T-cell (primary cell): ENCODE data around the gene GRK3. TPM values are rescaled to one million over a fixed set of nuclear protein-coding genes. Genes with fewer than 3 reads are reported as not detected.
"Not testable (repeated sequence)": the region's sequence is repeated elsewhere in the genome, so short reads cannot be mapped to it uniquely, and the experiment has no call there.

Source experiments
- ATAC-seq, 4 experiments: fragments of 200-7000 bp in 3 of 4; fragments of 150-1000 bp in 1 of 4; cut with Tn5 transposase; replicated peaks in 1 of 4; 1 replicate in 3 of 4; 2 replicates in 1 of 4; pipeline ENCODE4 v1.10.0; 2021; ENCODE audit warnings: moderate library complexity in 3 of 4, mild to moderate bottlenecking in 2 of 4, moderate number of reproducible peaks in 1 of 4
- CTCF ChIA-PET, 2 donors: fragments of 300-600 bp; sonication (Branson Sonifier 250); formaldehyde crosslinking; loops; one replicate each; lab custom pipeline; 2022; ENCODE audit warnings: antibody characterized with exemption in 2 of 2; lab: Charles Lee
- POLR2A ChIA-PET, 2 donors: fragments of 300-600 bp; sonication (Branson Sonifier 250); formaldehyde crosslinking; loops; one replicate each; lab custom pipeline; 2022; ENCODE audit warnings: antibody characterized with exemption in 2 of 2; lab: Charles Lee
- DNase-seq, 35 experiments: peaks; one replicate each; pipeline versions ENCODE4 v3.0.0 to v3.0.0-alpha.2; 2013 to 2023
- H3K27ac ChIP-seq: one replicate; pipeline ENCODE4 v1.5.1; 2013; ENCODE audit warnings: low read length
- H3K27me3 ChIP-seq, 2 experiments: replicated peaks in 1 of 2; 1 replicate in 1 of 2; 2 replicates in 1 of 2; pipeline versions ENCODE4 v1.6.1 to v1.7.0; 2013; ENCODE audit warnings: low read length in 1 of 2, mixed read lengths in 1 of 2; ENCODE audit not compliant: control insufficient read depth in 2 of 2, insufficient read depth in 2 of 2; ENCODE audit errors: extremely low read depth in 1 of 2
- H3K36me3 ChIP-seq, 2 donors: 1 replicate in 1 of 2; 2 replicates in 1 of 2; pipeline versions ENCODE4 v1.6.1 to v1.7.0; 2013; ENCODE audit warnings: low read length in 1 of 2; ENCODE audit not compliant: control insufficient read depth in 2 of 2, insufficient read depth in 1 of 2; ENCODE audit errors: extremely low read depth in 1 of 2
- H3K4me1 ChIP-seq, 2 experiments: 1 replicate in 1 of 2; 2 replicates in 1 of 2; pipeline versions ENCODE4 v1.6.1 to v1.7.0; 2013; ENCODE audit warnings: low read length in 2 of 2, mixed read lengths in 1 of 2; ENCODE audit not compliant: insufficient read depth in 2 of 2, control insufficient read depth in 1 of 2; ENCODE audit errors: extremely low read depth in 1 of 2
- H3K4me3 ChIP-seq, 2 donors: 1 replicate in 1 of 2; 2 replicates in 1 of 2; pipeline versions ENCODE4 v1.5.1 to v1.7.0; 2013; ENCODE audit warnings: mild to moderate bottlenecking in 2 of 2, low read length in 1 of 2, moderate library complexity in 1 of 2; ENCODE audit not compliant: control insufficient read depth in 1 of 2; ENCODE audit errors: extremely low read depth in 1 of 2
- H3K9me3 ChIP-seq: 2 replicates; pipeline ENCODE4 v1.7.0; 2013
- H3K27ac Mint-ChIP-seq, 2 donors: one replicate each; pipeline ENCODE4 v1.8.0; 2020 to 2021; ENCODE audit warnings: mild to moderate bottlenecking in 2 of 2, mixed read lengths in 2 of 2
- H3K27me3 Mint-ChIP-seq, 2 donors: one replicate each; pipeline ENCODE4 v1.8.0; 2021 to 2022; ENCODE audit warnings: mixed read lengths in 2 of 2
- H3K36me3 Mint-ChIP-seq: one replicate; pipeline ENCODE4 v1.8.0; 2021; ENCODE audit warnings: mixed read lengths
- H3K4me1 Mint-ChIP-seq, 3 donors: one replicate each; pipeline ENCODE4 v1.8.0; 2020 to 2022; ENCODE audit warnings: mixed read lengths in 3 of 3, mild to moderate bottlenecking in 1 of 3
- H3K4me3 Mint-ChIP-seq, 3 donors: one replicate each; pipeline ENCODE4 v1.8.0; 2020 to 2022; ENCODE audit warnings: mild to moderate bottlenecking in 3 of 3, mixed read lengths in 3 of 3, moderate library complexity in 3 of 3
- H3K9me3 Mint-ChIP-seq, 3 donors: one replicate each; pipeline ENCODE4 v1.8.0; 2020 to 2022; ENCODE audit warnings: mixed read lengths in 3 of 3
- WGBS: methylation state at CpG from one replicate; pipeline ENCODE4 v1.1.5; 2013; ENCODE audit warnings: missing lambda C conversion rate; ENCODE audit not compliant: insufficient coverage; 5-methylcytosine and 5-hydroxymethylcytosine counted together
- total RNA-seq, 35 experiments: library from RNA in 6 of 35; stranded (reverse) in 6 of 35; fragments of 120-200 nt in 1 of 35; gene quantifications; one replicate each; pipeline versions ENCODE4 v1.2.1 to v1.2.4 and lab custom pipeline; 2013 to 2026

GRK3 gene
- total RNA-seq, result 1 to 10 TPM; 1.4 to 7.0 (median 3.6) TPM
- 3.0 TPM for total RNA-seq (2013)
- total RNA-seq (lab: John Stamatoyannopoulos, UW), result 2.6 to 34.0 (median 11.1) reads per million in 29 experiments

GRCh38 chr22:25564320-25564978 is at the start of gene GRK3:
TSS of gene GRK3 (plus strand) at chr22:25564675. CDS start at chr22:25565041, 366 bp downstream.
- Histone ChIP-seq H3K27me3 (peaks cover 0 to 11% of the 10 kb centered on the region in 2 experiments), H3K27ac (no peak within 1 kb of the TSS), H3K36me3 (no peaks in the 10 kb centered on the region), H3K4me1 (peaks cover 19 to 21% of the 10 kb centered on the region in 2 experiments), H3K4me3 (peak within 1 kb of the TSS; percentile 54 to 75), H3K9me3 (no peaks in the 10 kb centered on the region)
- ChIA-PET CTCF (no interaction called here), POLR2A (interaction anchor here in 1 of 2 donors (0.5 kb wide), 1 partner anchor 140 kb away, joined by 5 read pairs; no protein-coding TSS in a partner anchor)
- Mint-ChIP-seq H3K36me3 (no peaks in the 10 kb centered on the region), H3K4me3 (peak within 1 kb of the TSS; percentile 87 to 98 (median 89)), H3K27me3 (peaks cover 0 to 29% of the 10 kb centered on the region in 2 donors), H3K9me3 (no peaks in the 10 kb centered on the region), H3K27ac (peak within 1 kb of the TSS; percentile 37 to 84), H3K4me1 (peaks cover 30 to 34% (median 30%) of the 10 kb centered on the region in 3 donors)
- ATAC-seq, result peak; percentile 76 to 85 (median 79)
- under 1% methylated on average over 73 of the region's 73 CpGs for WGBS
- peak; percentile 6 to 66 (median 35) for DNase-seq

GRCh38 chr22:25518000-25518663 is 46.3 kb upstream of the GRK3 start:
- H3K27me3 ChIP-seq, result no peaks in the 10 kb centered on the region
- H3K36me3 Mint-ChIP-seq, result peaks cover 8% of the 10 kb centered on the region
- no peaks in the 10 kb centered on the region for H3K27me3 Mint-ChIP-seq
- no peaks in the 10 kb centered on the region for H3K9me3 ChIP-seq
- no peak overlapping the region for H3K27ac ChIP-seq
- H3K4me3 ChIP-seq, result no peak overlapping the region
- H3K4me3 Mint-ChIP-seq, result no peak overlapping the region
- no peaks in the 10 kb centered on the region for H3K4me1 ChIP-seq
- H3K9me3 Mint-ChIP-seq, result peaks cover 0 to 6% (median 5%) of the 10 kb centered on the region in 3 donors
- 93% methylated on average over 8 of the region's 12 CpGs for WGBS
- CTCF ChIA-PET, result no interaction called here
- no peak overlapping the region for H3K27ac Mint-ChIP-seq
- POLR2A ChIA-PET, result no interaction called here
- H3K4me1 Mint-ChIP-seq, result no peaks in the 10 kb centered on the region
- no peaks in the 10 kb centered on the region for H3K36me3 ChIP-seq
- ATAC-seq, result no peak
- DNase-seq, result no peak

- ChIA-PET POLR2A (interaction anchor here in 1 of 2 donors (0.5 kb wide), 1 partner anchor 19 kb away, joined by 3 read pairs; no protein-coding TSS in a partner anchor), CTCF (no interaction called here)
- Mint-ChIP-seq H3K4me1 (no peaks in the 10 kb centered on the region), H3K4me3 (no peak overlapping the region), H3K9me3 (peaks cover 13 to 25% (median 17%) of the 10 kb centered on the region in 3 donors), H3K36me3 (peaks cover 8% of the 10 kb centered on the region), H3K27me3 (peaks cover 3 to 7% of the 10 kb centered on the region in 2 donors), H3K27ac (no peak overlapping the region)
- Histone ChIP-seq H3K36me3 (no peaks in the 10 kb centered on the region), H3K27ac (no peak overlapping the region), H3K27me3 (no peaks in the 10 kb centered on the region), H3K4me3 (no peak overlapping the region), H3K4me1 (no peaks in the 10 kb centered on the region), H3K9me3 (no peaks in the 10 kb centered on the region)
- WGBS, result 33% methylated on average over 1 of the region's 1 CpG
- no peak for DNase-seq
- no peak for ATAC-seq
These were observed 39.1 kb upstream of the GRK3 start for GRCh38 chr22:25525376-25525775.

GRCh38 chr22:25525804-25526584 is 38.5 kb upstream of the GRK3 start:
- H3K4me1 ChIP-seq, H3K27ac ChIP-seq, H3K36me3 ChIP-seq, H3K9me3 ChIP-seq, H3K4me3 ChIP-seq, H3K4me3 Mint-ChIP-seq, POLR2A ChIA-PET, CTCF ChIA-PET, H3K27ac Mint-ChIP-seq, H3K27me3 ChIP-seq, H3K4me1 Mint-ChIP-seq, ATAC-seq, DNase-seq, H3K36me3 Mint-ChIP-seq: not testable (repeated sequence)
- WGBS, result no CpG with 5 or more reads among the region's 3 CpGs
- peaks cover 13 to 25% (median 17%) of the 10 kb centered on the region in 3 donors for H3K9me3 Mint-ChIP-seq
- peaks cover 3 to 11% of the 10 kb centered on the region in 2 donors for H3K27me3 Mint-ChIP-seq

GRCh38 chr22:25527016-25527415 is 37.5 kb upstream of the GRK3 start:
- H3K4me3 ChIP-seq, H3K4me1 Mint-ChIP-seq, POLR2A ChIA-PET, H3K27me3 ChIP-seq, CTCF ChIA-PET, H3K36me3 ChIP-seq, H3K27ac Mint-ChIP-seq, H3K9me3 ChIP-seq, H3K36me3 Mint-ChIP-seq, ATAC-seq, H3K4me1 ChIP-seq, H3K4me3 Mint-ChIP-seq, DNase-seq, H3K27ac ChIP-seq: not testable (repeated sequence)
- WGBS, result no CpG with 5 or more reads among the region's 1 CpG
- H3K27me3 Mint-ChIP-seq, result peaks cover 3 to 11% of the 10 kb centered on the region in 2 donors
- peaks cover 12 to 19% (median 13%) of the 10 kb centered on the region in 3 donors for H3K9me3 Mint-ChIP-seq

GRCh38 chr22:25528068-25528467 is 36.4 kb upstream of the GRK3 start:
- WGBS, result no CpG with 5 or more reads among the region's 3 CpGs
- H3K9me3 ChIP-seq, H3K4me3 ChIP-seq, H3K36me3 Mint-ChIP-seq, H3K4me1 Mint-ChIP-seq, POLR2A ChIA-PET, H3K4me1 ChIP-seq, CTCF ChIA-PET, H3K4me3 Mint-ChIP-seq, H3K27ac Mint-ChIP-seq, ATAC-seq, H3K27me3 ChIP-seq, DNase-seq, H3K27ac ChIP-seq, H3K36me3 ChIP-seq: not testable (repeated sequence)
- Mint-ChIP-seq H3K27me3 (peaks cover 3 to 11% of the 10 kb centered on the region in 2 donors), H3K9me3 (peaks cover 12 to 19% (median 13%) of the 10 kb centered on the region in 3 donors)
